ENCODE results near the gene MTREX. TPM values are rescaled to one million over a fixed set of nuclear protein-coding genes. Genes with fewer than 3 reads are reported as not detected.

The MTREX gene
- total RNA-seq, 1 donor from 2014 or later, result 68.7 TPM

DNA sequence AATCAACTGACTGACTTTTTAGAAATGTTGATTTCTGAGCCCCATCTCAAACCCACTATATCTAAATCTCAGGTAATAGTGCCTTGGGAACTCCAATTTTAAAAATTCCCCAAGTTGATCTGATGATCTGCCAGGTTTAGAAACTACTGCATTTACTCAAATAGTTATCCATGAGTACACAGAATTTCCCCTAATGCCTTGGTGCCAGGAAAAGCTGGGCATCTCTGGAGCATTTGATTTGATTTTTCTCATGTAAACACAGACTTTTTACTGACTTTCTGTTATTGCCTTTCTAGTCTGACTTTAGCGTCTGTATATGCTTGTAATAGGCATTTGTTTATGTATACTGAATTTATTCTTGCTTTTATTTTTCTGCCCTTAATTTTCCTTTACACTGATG is 35.8 kb downstream of the MTREX start:
- Mint-ChIP-seq H3K4me3 (ENCODE audit: unreplicated experiment) (no peak overlapping the region), H3K36me3 (ENCODE audit: low read depth, unreplicated experiment) (peaks cover 19% of the 10 kb centered on the region), H3K4me1 (ENCODE audit: low read depth, unreplicated experiment) (no peaks in the 10 kb centered on the region), H3K9me3 (ENCODE audit: unreplicated experiment) (peaks cover 2% of the 10 kb centered on the region), H3K27ac (ENCODE audit: unreplicated experiment) (no peak overlapping the region), H3K27me3 (ENCODE audit: low read depth, unreplicated experiment) (no peaks in the 10 kb centered on the region)
- peaks cover 2% of the 10 kb centered on the region for H4K20me1 ChIP-seq (ENCODE audit: insufficient read depth, low read length)
- FAIRE-seq (no peak), DNase-seq (ENCODE audit: low read depth) (no peak)
- no peak overlapping the region for H2AFZ ChIP-seq (ENCODE audit: low read depth, low read length)
- TF ChIP-seq, protein P1, sequence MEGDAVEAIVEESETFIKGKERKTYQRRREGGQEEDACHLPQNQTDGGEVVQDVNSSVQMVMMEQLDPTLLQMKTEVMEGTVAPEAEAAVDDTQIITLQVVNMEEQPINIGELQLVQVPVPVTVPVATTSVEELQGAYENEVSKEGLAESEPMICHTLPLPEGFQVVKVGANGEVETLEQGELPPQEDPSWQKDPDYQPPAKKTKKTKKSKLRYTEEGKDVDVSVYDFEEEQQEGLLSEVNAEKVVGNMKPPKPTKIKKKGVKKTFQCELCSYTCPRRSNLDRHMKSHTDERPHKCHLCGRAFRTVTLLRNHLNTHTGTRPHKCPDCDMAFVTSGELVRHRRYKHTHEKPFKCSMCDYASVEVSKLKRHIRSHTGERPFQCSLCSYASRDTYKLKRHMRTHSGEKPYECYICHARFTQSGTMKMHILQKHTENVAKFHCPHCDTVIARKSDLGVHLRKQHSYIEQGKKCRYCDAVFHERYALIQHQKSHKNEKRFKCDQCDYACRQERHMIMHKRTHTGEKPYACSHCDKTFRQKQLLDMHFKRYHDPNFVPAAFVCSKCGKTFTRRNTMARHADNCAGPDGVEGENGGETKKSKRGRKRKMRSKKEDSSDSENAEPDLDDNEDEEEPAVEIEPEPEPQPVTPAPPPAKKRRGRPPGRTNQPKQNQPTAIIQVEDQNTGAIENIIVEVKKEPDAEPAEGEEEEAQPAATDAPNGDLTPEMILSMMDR (IDR thresholded peaks at IDR 0.05; ENCODE audit: insufficient read depth, low read depth, low read length), result no peak
- no peak for TF ChIP-seq EZH2 (IDR thresholded peaks at IDR 0.05; ENCODE audit: insufficient read depth, low read length)
- peaks cover 10% of the 10 kb centered on the region for H3K79me2 ChIP-seq (ENCODE audit: insufficient read depth, low read length)
- H3K36me3 ChIP-seq (ENCODE audit: insufficient read depth, low read length), result peaks cover 42% of the 10 kb centered on the region
- H3K4me3 ChIP-seq (ENCODE audit: insufficient read depth, low read depth, low read length), result no peak overlapping the region
- H3K27me3 ChIP-seq (ENCODE audit: insufficient read depth, low read length), result no peaks in the 10 kb centered on the region
- H3K4me1 ChIP-seq (ENCODE audit: insufficient read depth, low read length), result no peaks in the 10 kb centered on the region
- H3K27ac ChIP-seq (ENCODE audit: low read depth, low read length), result no peak overlapping the region
- no peak overlapping the region for H3K9ac ChIP-seq (ENCODE audit: low read length)
- no peak overlapping the region for H3K4me2 ChIP-seq (ENCODE audit: low read length)
- H3K9me3 ChIP-seq (ENCODE audit: insufficient read depth, low read depth, low read length), result no peaks in the 10 kb centered on the region

DNA sequence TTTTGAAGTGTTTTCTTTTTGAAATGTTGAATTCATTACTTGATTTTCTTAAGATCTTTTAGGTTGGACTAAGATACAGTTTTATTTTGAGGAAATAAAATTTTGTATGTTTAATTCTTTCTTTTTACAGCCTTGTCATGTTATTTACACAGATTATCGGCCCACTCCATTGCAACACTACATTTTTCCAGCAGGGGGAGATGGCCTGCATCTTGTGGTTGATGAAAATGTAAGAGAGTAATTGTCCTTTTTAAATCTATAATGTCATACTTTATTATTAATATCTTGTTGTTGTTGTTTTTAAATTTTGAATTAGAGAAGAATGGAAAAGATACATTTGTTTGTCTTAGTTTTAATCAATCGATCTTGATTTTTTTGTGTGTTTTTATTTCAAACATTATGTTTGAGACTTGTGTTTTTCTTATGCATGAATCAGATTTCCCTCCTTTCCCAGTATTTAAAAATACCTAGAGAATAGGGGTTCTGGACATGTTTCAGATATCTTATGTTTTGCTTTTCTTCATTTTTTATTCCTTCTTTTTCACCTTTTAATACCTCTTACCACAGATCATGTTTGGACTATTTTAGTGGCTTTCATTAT is 36.7 kb downstream of the MTREX start:
- no peak overlapping the region for H3K27ac Mint-ChIP-seq (ENCODE audit: unreplicated experiment)
- TF ChIP-seq, protein P1 (IDR thresholded peaks at IDR 0.05; ENCODE audit: insufficient read depth, low read depth, low read length), result peak; percentile 90
- TF ChIP-seq EZH2 (IDR thresholded peaks at IDR 0.05; ENCODE audit: insufficient read depth, low read length), result no peak
- Histone ChIP-seq H3K4me1 (ENCODE audit: insufficient read depth, low read length) (no peaks in the 10 kb centered on the region), H3K9ac (ENCODE audit: low read length) (no peak overlapping the region), H3K79me2 (ENCODE audit: insufficient read depth, low read length) (peaks cover 4% of the 10 kb centered on the region), H3K27me3 (ENCODE audit: insufficient read depth, low read length) (no peaks in the 10 kb centered on the region), H3K27ac (ENCODE audit: low read depth, low read length) (no peak overlapping the region), H3K9me3 (ENCODE audit: insufficient read depth, low read depth, low read length) (no peaks in the 10 kb centered on the region), H2AFZ (ENCODE audit: low read depth, low read length) (no peak overlapping the region), H3K4me3 (ENCODE audit: insufficient read depth, low read depth, low read length) (no peak overlapping the region), H4K20me1 (ENCODE audit: insufficient read depth, low read length) (no peaks in the 10 kb centered on the region), H3K36me3 (ENCODE audit: insufficient read depth, low read length) (peaks cover 44% of the 10 kb centered on the region), H3K4me2 (ENCODE audit: low read length) (no peak overlapping the region)
- H3K4me1 Mint-ChIP-seq (ENCODE audit: low read depth, unreplicated experiment), result no peaks in the 10 kb centered on the region
- DNase-seq (ENCODE audit: low read depth), result peak; percentile 26
- peaks cover 19% of the 10 kb centered on the region for H3K36me3 Mint-ChIP-seq (ENCODE audit: low read depth, unreplicated experiment)
- H3K4me3 Mint-ChIP-seq (ENCODE audit: unreplicated experiment), result no peak overlapping the region
- no peaks in the 10 kb centered on the region for H3K27me3 Mint-ChIP-seq (ENCODE audit: low read depth, unreplicated experiment)
- peaks cover 2% of the 10 kb centered on the region for H3K9me3 Mint-ChIP-seq (ENCODE audit: unreplicated experiment)
- FAIRE-seq, result no peak

DNA sequence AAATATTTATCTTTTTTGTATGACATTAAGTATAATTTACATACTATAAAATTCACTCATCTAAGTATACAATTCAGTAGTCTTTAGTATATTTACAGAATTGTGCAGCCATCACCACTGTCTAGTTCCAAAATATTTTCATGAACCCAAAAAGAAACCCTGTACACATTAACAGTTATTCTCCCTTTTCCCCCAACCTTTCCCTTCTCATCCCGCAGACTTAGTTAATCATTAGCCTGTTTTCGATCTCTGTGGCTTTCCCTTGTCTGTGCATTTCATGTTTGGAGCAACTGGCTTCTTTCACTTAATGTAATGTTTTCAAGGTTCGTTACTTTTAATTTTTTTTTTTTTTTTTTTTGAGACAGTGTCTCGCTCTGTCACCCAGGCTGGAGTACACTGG is 37.5 kb downstream of the MTREX start:
- Histone ChIP-seq H3K79me2 (ENCODE audit: insufficient read depth, low read length) (peaks cover 4% of the 10 kb centered on the region), H3K9ac (ENCODE audit: low read length) (no peak overlapping the region), H3K36me3 (ENCODE audit: insufficient read depth, low read length) (peaks cover 50% of the 10 kb centered on the region), H3K27me3 (ENCODE audit: insufficient read depth, low read length) (no peaks in the 10 kb centered on the region), H3K4me2 (ENCODE audit: low read length) (no peak overlapping the region), H4K20me1 (ENCODE audit: insufficient read depth, low read length) (no peaks in the 10 kb centered on the region), H3K9me3 (ENCODE audit: insufficient read depth, low read depth, low read length) (no peaks in the 10 kb centered on the region), H3K27ac (ENCODE audit: low read depth, low read length) (no peak overlapping the region), H3K4me1 (ENCODE audit: insufficient read depth, low read length) (no peaks in the 10 kb centered on the region), H3K4me3 (ENCODE audit: insufficient read depth, low read depth, low read length) (no peak overlapping the region), H2AFZ (ENCODE audit: low read depth, low read length) (no peak overlapping the region)
- DNase-seq (ENCODE audit: low read depth), result no peak
- Mint-ChIP-seq H3K9me3 (ENCODE audit: unreplicated experiment) (peaks cover 2% of the 10 kb centered on the region), H3K4me1 (ENCODE audit: low read depth, unreplicated experiment) (no peaks in the 10 kb centered on the region), H3K36me3 (ENCODE audit: low read depth, unreplicated experiment) (peaks cover 22% of the 10 kb centered on the region), H3K27ac (ENCODE audit: unreplicated experiment) (no peak overlapping the region), H3K27me3 (ENCODE audit: low read depth, unreplicated experiment) (no peaks in the 10 kb centered on the region), H3K4me3 (ENCODE audit: unreplicated experiment) (no peak overlapping the region)
- no peak for FAIRE-seq
- TF ChIP-seq, protein P1 (IDR thresholded peaks at IDR 0.05; ENCODE audit: insufficient read depth, low read depth, low read length), result no peak
- TF ChIP-seq EZH2 (IDR thresholded peaks at IDR 0.05; ENCODE audit: insufficient read depth, low read length), result no peak
